H1 (cell line): ENCODE data around the gene OMA1. TPM values are rescaled to one million over a fixed set of nuclear protein-coding genes. Genes with fewer than 3 reads are reported as not detected.

Source experiments
- CBX5 ChIP-seq: fragments of 300-800, 300-1000 bp; sonication (generic); IDR thresholded peaks from 2 replicates; pipeline ENCODE4 v1.7.1; 2016; ENCODE audit warnings: antibody characterized with exemption, low read length, low read depth
- CHD1 ChIP-seq: IDR thresholded peaks from 2 replicates; pipeline ENCODE4 v1.6.1; 2012; ENCODE audit warnings: low read depth, low read length, improper control_type of control experiment
- EZH2 ChIP-seq: fragments of 200-600 bp; sonication (generic); IDR thresholded peaks from 2 replicates; pipeline ENCODE4 v1.7.1; 2012; ENCODE audit warnings: low read depth, mild to moderate bottlenecking, moderate library complexity, low read length, inconsistent platforms; ENCODE audit not compliant: severe bottlenecking
- FOSL1 ChIP-seq: IDR thresholded peaks from 2 replicates; pipeline ENCODE4 v1.6.1; 2011; ENCODE audit warnings: mild to moderate bottlenecking, low read depth, low read length, moderate library complexity; ENCODE audit not compliant: insufficient read depth
- MAFK ChIP-seq: IDR thresholded peaks from 2 replicates; pipeline ENCODE4 v1.6.1; 2012; ENCODE audit warnings: low read depth, mild to moderate bottlenecking, improper control_type of control experiment, low read length
- POLR2AphosphoS5 ChIP-seq: IDR thresholded peaks from 2 replicates; pipeline ENCODE4 v1.6.1; 2011; ENCODE audit warnings: low read depth, low read length
- polyA plus RNA-seq, 7 experiments: library from polyadenylated mRNA; depleted of rRNA in 3 of 7; stranded (reverse) in 5 of 7; unstranded in 2 of 7; fragments of >200 nt in 5 of 7; fragments of 200-250 nt in 2 of 7; gene quantifications; 1 replicate in 5 of 7; 2 replicates in 1 of 7; 4 replicates in 1 of 7; pipeline versions ENCODE4 v1.2.1 to v1.2.3, GENCODE V29; 2011 to 2013; ENCODE audit warnings: missing spikeins in 2 of 7, mixed read lengths in 2 of 7
- total RNA-seq: library from RNA; stranded (reverse); fragmentation: NEBNext Ultra II Directional; extraction: Animal tissue kit (Norgen Biotek cat#: 25700); gene quantifications from 2 replicates; pipeline ENCODE4 v1.2.1, GENCODE V29; 2021
- TF ChIP-seq, protein P1 (sequence below): IDR thresholded peaks from 2 replicates; pipeline ENCODE4 v1.6.1; 2012; ENCODE audit warnings: inconsistent platforms

OMA1 gene
- total and polyA plus RNA-seq, 2 of the 8 experiments (the other 6 are each of a cell fraction or from before 2014, with no cell fraction given) = 7.7 to 11.7 TPM

DNA sequence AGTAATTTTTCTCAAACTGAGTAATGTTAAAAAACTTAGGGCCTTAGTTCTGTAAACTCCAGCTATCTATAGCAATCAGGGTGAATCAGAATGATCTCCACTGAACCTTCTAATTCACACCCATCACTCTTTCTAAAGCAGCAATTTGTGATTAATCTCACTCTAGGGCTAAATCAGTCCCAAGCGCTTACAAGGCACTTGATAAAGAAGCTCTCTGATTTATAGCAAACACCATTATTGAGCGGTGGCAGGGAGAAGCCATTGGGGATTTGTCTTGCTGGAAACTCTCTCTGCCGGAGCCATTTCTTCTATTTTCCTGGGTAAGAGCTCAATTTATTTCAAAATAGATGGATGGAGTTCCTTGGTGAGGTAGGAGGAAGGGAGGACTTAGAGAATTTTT is 77.0 kb downstream of the OMA1 start (continued):
- no peak for TF ChIP-seq EZH2
- TF ChIP-seq CBX5 = no peak
- no peak for TF ChIP-seq MAFK
- TF ChIP-seq, protein P1, sequence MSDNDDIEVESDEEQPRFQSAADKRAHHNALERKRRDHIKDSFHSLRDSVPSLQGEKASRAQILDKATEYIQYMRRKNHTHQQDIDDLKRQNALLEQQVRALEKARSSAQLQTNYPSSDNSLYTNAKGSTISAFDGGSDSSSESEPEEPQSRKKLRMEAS = no peak
- TF ChIP-seq POLR2AphosphoS5 = no peak
- no peak for TF ChIP-seq CHD1
- no peak for TF ChIP-seq FOSL1
